ENCODE data around the gene DNM2. TPM values are rescaled to one million over a fixed set of nuclear protein-coding genes. Genes with fewer than 3 reads are reported as not detected.

DNM2 gene
- total RNA-seq, 4 donors from 2014 or later = 353 to 827 (median 464) TPM

DNA sequence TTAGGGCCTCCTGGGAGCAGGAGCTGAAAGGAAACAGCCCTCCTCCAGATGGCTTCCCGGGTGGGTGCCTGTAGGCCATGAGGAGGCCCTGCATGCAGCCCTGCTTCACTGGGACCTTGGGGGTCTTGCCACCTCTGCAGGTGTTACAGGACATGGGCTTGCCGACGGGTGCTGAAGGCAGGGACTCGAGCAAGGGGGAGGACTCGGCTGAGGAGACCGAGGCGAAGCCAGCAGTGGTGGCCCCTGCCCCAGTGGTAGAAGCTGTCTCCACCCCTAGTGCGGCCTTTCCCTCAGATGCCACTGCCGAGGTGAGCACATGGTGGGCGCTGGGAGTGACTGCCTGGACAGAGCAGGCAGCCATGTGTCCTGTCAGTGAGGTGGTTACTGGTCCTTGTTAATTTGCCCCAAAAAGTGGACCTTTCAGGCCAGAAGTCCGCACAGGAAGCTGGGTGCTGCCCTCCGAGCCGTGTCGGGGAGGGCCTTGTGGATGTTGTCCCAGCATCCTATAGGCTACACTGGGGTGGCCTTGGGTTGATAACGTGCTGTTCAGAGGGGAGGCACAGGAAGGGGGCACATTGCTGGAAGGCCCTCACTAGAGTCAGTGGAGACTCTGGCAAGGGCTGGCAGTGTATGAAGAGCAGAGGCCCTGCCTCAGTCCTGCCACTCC lies 35.3 kb upstream of the DNM2 start:
- Histone ChIP-seq H3K36me3 (peaks cover 0 to 100% (median 4%) of the 10 kb centered on the region in 3 donors), H3K27me3 (no peaks in the 10 kb centered on the region), H3K4me3 (no peak overlapping the region), H3K27ac (no peak overlapping the region), H3K4me1 (no peaks in the 10 kb centered on the region), H3K9me3 (no peaks in the 10 kb centered on the region)
- TF ChIP-seq, protein P1, sequence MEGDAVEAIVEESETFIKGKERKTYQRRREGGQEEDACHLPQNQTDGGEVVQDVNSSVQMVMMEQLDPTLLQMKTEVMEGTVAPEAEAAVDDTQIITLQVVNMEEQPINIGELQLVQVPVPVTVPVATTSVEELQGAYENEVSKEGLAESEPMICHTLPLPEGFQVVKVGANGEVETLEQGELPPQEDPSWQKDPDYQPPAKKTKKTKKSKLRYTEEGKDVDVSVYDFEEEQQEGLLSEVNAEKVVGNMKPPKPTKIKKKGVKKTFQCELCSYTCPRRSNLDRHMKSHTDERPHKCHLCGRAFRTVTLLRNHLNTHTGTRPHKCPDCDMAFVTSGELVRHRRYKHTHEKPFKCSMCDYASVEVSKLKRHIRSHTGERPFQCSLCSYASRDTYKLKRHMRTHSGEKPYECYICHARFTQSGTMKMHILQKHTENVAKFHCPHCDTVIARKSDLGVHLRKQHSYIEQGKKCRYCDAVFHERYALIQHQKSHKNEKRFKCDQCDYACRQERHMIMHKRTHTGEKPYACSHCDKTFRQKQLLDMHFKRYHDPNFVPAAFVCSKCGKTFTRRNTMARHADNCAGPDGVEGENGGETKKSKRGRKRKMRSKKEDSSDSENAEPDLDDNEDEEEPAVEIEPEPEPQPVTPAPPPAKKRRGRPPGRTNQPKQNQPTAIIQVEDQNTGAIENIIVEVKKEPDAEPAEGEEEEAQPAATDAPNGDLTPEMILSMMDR (IDR thresholded peaks at IDR 0.05) = no peak
- no peak for TF ChIP-seq POLR2A (IDR thresholded peaks at IDR 0.05)
- no peak for DNase-seq

DNA sequence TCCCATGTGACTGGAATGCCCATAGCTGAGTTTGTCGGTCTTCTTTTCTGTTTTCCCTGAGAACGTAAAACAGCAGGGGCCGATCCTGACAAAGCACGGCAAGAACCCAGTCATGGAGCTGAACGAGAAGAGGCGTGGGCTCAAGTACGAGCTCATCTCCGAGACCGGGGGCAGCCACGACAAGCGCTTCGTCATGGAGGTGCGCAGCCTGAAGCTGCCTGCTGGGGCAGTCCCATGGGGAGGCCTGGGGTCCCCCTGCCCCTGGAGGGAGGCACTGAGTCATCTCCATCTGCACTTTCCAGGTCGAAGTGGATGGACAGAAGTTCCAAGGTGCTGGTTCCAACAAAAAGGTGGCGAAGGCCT lies 34.8 kb upstream of the DNM2 start:
- no peaks in the 10 kb centered on the region for H3K27me3 ChIP-seq
- H3K9me3 ChIP-seq = no peaks in the 10 kb centered on the region
- no peak for DNase-seq
- H3K27ac ChIP-seq = no peak overlapping the region
- peaks cover 0 to 100% (median 4%) of the 10 kb centered on the region in 3 donors for H3K36me3 ChIP-seq
- H3K4me3 ChIP-seq = no peak overlapping the region
- no peaks in the 10 kb centered on the region for H3K4me1 ChIP-seq
- no peak for TF ChIP-seq POLR2A (IDR thresholded peaks at IDR 0.05)
- TF ChIP-seq, protein P1 (IDR thresholded peaks at IDR 0.05) = no peak

DNA sequence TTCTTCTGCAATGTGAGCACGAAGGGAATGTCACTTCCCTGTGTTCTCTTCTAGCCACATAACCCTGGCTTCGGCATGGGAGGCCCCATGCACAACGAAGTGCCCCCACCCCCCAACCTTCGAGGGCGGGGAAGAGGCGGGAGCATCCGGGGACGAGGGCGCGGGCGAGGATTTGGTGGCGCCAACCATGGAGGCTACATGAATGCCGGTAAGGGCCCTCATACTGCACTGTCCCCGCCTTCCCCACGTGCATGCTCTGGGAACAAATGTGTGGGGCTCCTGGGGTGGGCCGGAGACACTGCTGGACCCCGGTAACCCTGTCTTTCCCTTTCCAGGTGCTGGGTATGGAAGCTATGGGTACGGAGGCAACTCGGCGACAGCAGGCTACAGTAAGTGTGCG lies 34.3 kb upstream of the DNM2 start:
- DNase-seq = no peak
- no peak overlapping the region for H3K27ac ChIP-seq
- H3K36me3 ChIP-seq = peaks cover 0 to 100% (median 4%) of the 10 kb centered on the region in 3 donors
- H3K27me3 ChIP-seq = no peaks in the 10 kb centered on the region
- no peaks in the 10 kb centered on the region for H3K4me1 ChIP-seq
- TF ChIP-seq, protein P1 (IDR thresholded peaks at IDR 0.05) = no peak
- no peak for TF ChIP-seq POLR2A (IDR thresholded peaks at IDR 0.05)
- no peak overlapping the region for H3K4me3 ChIP-seq
- no peaks in the 10 kb centered on the region for H3K9me3 ChIP-seq

DNA sequence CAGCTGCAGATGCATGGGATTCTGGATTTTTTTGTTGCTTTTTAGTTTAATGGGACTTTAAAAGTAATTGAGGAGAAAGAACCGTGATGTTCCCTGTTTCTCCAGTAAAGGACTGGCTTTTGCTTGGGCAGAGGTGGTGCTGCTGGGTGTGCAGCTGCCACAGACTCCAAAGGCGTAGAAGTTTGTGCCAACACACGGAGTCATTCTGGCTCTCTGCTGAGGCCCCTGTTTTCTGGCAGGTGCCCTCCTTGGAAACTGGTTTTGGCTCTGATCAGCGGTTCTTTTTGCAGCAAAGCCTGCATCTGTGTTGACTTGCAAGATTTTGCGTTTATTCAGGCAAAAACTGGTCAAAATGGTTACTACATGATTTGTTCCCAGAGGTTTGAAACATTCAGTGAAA lies 32.7 kb upstream of the DNM2 start:
- Histone ChIP-seq H3K9me3 (no peaks in the 10 kb centered on the region), H3K27me3 (no peaks in the 10 kb centered on the region), H3K4me1 (no peaks in the 10 kb centered on the region), H3K27ac (no peak overlapping the region), H3K4me3 (no peak overlapping the region), H3K36me3 (peaks cover 0 to 100% (median 4%) of the 10 kb centered on the region in 3 donors)
- TF ChIP-seq, protein P1 (IDR thresholded peaks at IDR 0.05) = no peak
- no peak for TF ChIP-seq POLR2A (IDR thresholded peaks at IDR 0.05)
- DNase-seq = no peak

DNA sequence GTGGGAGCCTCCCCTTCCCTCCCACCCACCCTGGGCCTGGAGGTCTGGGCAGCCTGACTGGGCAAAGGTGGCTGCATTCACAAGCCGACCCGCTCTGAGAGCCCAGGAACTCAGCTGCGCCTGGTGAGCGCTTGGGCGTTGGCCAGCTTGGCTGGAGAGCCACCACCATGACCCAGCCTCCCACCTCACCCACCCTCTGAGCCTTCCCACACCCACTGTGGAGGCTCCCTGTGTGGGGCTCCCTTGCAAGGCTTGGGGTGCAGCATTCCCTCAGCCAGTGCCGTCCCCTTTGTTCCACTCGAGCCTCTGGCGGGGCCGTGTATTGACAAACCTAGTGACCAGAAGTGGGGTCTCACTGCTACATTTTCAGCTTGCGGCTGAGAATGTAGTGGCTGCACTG lies 31.7 kb upstream of the DNM2 start:
- TF ChIP-seq, protein P1 (IDR thresholded peaks at IDR 0.05) = no peak
- no peak for TF ChIP-seq POLR2A (IDR thresholded peaks at IDR 0.05)
- Histone ChIP-seq H3K4me1 (no peaks in the 10 kb centered on the region), H3K27ac (no peak overlapping the region), H3K4me3 (no peak overlapping the region), H3K36me3 (peaks cover 0 to 100% (median 0%) of the 10 kb centered on the region in 3 donors), H3K27me3 (no peaks in the 10 kb centered on the region), H3K9me3 (no peaks in the 10 kb centered on the region)
- no peak for DNase-seq

All from Peyer's patch (tissue), 4 donors.